Measurements from ENCODE around the gene ZNF658. TPM values are rescaled to one million over a fixed set of nuclear protein-coding genes. Genes with fewer than 3 reads are reported as not detected.

Gene ZNF658
- total and polyA plus RNA-seq, 2 donors (not counting 1 experiment from before 2014, with no cell fraction given) = 1.1 to 6.0 TPM

Small RNA genes lying within 50 kb of the gene (small RNA-seq; reads per million reads assigned to genes)
- not detected for gene AL353770.2 (ENCODE audit: insufficient read length, low read depth, low replicate concordance)

Other genes with a start within 250 kb of the ZNF658 start
- gene SPATA31A3, start 91.8 kb downstream of the ZNF658 start, total RNA-seq = not detected in 2 replicates
- not detected in 2 replicates for gene SPATA31A3, start 91.8 kb downstream of the ZNF658 start, polyA plus RNA-seq